SK-MEL-5 (cell line): Measurements from ENCODE around the gene FADS2. TPM values are rescaled to one million over a fixed set of nuclear protein-coding genes. Genes with fewer than 3 reads are reported as not detected.

Source experiments
- DNase-seq: peaks from one replicate; pipeline ENCODE4 v3.0.0-alpha.2; 2016; ENCODE audit warnings: low read depth, low spot score
- in situ Hi-C: cut with HindIII; loops from 2 replicates; pipeline ENCODE4 v1.10.0; 2016; ENCODE audit warnings: low sequenced_read_pairs, high pct_unique_total_duplicates, low pct_unique_long_range_greater_than_20kb
- total RNA-seq: library from RNA; depleted of rRNA; stranded (reverse); fragments of >200 nt; shearing (Covaris generic); gene quantifications from 2 replicates; pipeline ENCODE4 v1.2.3, GENCODE V29; 2014

Gene FADS2
- total RNA-seq, 1 experiment from 2014 or later, result 0.45 TPM

DNA sequence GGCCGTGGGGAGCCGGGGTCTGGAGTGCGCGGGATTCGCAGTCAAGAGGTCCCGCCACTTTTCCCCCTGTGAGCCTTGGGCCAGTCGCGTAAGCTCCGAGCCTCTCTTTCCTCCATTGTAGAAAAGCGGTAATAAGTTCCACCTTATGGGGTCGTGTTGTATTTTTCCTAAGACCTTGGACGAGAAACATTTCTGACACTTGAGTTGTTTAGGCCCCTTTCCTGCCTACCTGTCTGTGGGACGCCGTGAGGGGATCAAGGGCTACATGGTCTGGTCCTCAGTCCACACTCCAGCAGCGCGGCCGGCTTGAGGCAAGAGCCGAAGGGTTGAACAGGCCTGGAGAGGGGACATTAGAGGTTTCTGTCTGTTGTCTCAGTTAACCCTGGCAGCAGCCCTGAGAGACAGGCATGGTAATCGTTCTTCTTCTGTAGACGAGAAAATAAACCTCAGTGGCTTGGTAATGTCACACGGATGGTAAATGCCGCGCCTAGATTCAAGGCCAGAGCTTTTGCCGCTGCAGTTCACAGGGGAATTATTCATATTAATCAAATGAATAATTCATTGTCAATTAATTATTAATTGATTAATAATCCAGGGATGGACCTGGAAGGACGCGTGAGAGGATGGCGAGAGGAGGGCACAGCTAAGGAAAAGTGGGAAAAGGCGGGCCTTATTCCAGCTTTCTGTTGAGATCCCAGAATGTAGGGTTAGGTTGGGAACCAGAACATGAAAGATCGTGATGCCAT, 34.8 kb upstream of the FADS2 start:
- no peak for DNase-seq
- in situ Hi-C loops, result no loop called here

DNA sequence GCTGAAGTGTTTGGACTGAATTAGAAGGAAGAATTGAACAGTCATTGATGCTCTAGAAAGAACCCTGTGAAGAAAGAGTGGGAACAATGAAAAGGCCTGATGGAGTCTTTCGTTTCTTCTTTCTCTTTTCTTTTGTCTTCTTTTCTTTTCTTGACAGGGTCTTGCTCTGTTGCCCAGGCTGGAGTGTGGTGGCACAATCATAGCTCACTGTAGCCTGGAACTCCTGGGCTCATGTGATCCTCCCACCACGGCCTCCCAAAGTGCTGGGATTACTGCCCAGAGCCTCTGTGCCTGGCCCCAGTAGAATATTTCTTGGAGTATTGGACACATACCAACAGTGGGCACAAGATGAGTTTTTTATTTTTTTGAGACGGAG, 34.3 kb upstream of the FADS2 start:
- in situ Hi-C loops, result no loop called here

DNA sequence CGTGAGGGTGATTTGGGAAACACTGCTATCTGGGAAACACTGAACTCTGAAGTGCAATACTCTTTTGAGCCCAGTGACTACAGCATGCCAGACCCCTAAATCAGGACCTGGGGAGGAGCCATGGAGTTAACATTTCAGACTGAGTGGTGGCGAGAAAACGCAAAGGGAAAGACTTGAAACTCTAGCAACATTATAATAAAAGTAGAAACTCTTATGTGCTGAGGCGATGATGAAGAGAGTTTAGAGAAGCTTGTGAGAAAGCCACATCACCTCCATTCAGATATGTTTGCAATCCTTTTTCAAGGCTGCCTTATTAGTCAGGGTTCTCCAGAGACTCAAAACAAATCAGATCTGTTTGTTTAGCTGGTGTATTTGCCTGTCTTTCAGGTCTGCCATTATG, 33.5 kb upstream of the FADS2 start:
- no peak for DNase-seq
- in situ Hi-C loops, result no loop called here

More for the DNA sequence above, 34.3 kb upstream of the FADS2 start:
- no peak for DNase-seq

GRCh38 chr11:61795459-61795858, 32.6 kb upstream of the FADS2 start:
- in situ Hi-C loops, result no loop called here
- DNase-seq, result no peak

DNA sequence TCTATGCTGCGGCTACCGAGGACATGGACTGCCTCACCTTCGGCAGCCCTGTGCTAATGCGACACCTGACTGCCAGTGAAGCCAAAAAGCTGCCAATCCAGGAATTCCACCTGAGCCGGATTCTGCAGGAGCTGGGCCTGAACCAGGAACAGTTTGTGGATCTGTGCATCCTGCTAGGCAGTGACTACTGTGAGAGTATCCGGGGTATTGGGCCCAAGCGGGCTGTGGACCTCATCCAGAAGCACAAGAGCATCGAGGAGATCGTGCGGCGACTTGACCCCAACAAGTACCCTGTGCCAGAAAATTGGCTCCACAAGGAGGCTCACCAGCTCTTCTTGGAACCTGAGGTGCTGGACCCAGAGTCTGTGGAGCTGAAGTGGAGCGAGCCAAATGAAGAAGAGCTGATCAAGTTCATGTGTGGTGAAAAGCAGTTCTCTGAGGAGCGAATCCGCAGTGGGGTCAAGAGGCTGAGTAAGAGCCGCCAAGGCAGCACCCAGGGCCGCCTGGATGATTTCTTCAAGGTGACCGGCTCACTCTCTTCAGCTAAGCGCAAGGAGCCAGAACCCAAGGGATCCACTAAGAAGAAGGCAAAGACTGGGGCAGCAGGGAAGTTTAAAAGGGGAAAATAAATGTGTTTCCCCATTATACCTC, 32.1 kb upstream of the FADS2 start:
- no peak for DNase-seq
- in situ Hi-C loops, result no loop called here

- peak; percentile 77 for DNase-seq
- in situ Hi-C loops, result no loop called here
These were observed 30.7 kb upstream of the FADS2 start for GRCh38 chr11:61797263-61797944.

DNA sequence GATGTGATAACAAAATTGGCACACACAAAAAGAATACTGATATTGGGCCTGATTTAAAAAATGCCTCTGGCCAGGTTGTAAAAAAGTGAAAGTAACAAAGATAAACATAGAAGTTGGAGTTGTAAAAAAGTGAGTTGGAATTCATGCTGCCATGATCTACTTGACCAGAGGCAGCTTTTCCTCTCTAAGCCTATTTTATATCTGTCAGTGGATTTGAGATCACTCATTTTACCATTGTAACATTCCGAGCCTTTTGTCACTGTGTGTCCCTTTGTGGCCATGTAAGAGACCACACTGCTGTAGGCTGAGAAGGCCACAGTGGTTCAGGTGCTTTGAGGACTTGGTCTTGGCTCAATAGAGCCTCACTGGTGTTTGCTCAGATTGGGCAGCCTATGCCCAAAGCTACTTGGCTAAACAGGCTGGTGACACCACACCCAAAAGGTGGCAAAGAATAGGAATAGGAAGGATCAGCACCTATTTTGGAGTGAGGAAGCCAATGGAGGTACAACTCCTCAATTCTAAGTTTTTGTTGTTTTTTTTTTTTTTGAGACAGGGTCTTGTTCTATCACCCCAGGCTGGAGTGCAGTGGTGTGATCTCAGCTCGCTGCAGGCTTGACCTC, 28.3 kb upstream of the FADS2 start:
- no peak for DNase-seq
- in situ Hi-C loops, result no loop called here

GRCh38 chr11:61800331-61801281, 27.5 kb upstream of the FADS2 start:
- no peak for DNase-seq
- in situ Hi-C loops, result no loop called here

- DNase-seq, result no peak
- in situ Hi-C loops, result no loop called here
These were observed 25.5 kb upstream of the FADS2 start for GRCh38 chr11:61802605-61803004.

DNA sequence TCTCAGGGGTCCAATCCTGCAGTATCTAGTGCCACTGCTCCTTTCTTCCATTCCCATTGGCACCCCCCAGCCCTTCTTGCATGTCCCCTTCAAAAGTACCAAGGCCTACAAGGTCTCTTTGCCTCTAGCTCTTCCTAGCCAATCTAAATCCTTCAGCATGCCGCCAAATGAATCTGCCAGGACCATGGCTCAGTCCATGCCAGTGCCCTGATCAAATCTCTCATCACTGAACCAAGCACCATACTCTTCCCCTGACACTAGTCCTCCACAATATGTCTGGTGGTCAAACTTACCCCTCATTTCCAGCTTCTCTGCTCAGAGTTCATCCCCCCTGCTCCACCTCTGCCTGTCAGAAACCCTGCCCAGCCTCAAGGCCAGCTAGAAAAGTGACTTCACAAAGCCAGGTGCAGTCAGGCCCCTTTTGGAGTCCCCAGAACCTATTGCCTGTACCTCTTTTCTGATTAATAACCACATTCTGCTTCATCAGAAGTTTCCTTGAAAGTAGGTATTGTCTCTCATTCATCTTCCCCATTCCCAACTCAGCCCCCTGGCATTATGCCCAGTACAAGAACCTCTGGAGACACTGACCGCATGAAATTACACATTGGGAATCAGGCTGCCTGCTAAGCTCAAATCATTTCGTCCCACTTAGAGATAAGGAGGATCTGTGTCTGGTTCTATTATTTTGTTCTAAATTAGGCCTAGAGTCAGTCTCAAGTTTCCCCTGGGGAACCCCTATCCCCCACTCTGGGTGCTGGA, 24.0 kb upstream of the FADS2 start:
- in situ Hi-C loops, result no loop called here
- peak; percentile 37 for DNase-seq

DNA sequence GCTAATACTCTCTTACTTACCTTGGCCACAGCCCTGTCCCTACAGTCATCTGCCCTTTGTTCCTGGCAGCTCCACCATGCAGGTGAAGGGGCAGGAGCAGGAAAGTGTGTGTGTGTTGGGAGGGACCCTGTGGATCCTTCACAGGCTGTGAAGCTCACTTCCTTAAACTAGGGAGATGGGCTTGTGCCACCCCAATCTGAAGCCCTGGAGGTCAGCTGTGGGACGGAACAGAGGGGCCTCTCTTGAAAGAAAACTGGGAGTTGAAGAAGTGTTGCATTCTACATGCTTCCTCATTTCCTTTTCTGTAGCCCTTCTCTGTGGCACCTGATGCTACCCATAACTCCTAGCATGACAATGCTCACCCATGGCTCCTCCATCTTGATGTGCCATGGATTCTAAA, 23.0 kb upstream of the FADS2 start:
- DNase-seq, result no peak
- in situ Hi-C loops, result no loop called here

DNA sequence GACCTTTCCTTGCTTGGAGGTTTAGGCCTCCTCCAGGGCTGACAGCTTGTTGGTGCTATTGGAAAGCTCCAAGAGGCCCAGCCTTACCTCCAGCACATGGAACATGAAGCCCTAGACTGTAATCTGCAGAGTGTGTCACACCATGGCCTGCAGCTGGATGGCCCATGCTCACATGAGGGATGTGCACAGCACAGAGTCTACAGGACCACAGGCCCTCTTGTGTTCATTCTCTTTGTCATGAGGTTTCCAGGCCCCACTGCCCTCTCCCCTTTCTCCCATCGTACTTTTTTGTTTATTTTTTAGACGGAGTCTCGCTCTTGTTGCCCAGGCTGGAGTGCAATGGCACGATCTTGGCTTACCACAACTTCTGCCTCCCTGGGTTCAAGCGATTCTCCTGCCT, 21.3 kb upstream of the FADS2 start:
- no peak for DNase-seq
- in situ Hi-C loops, result no loop called here

- DNase-seq, result no peak
- in situ Hi-C loops, result no loop called here
These were observed 17.4 kb upstream of the FADS2 start for GRCh38 chr11:61810671-61811175.

- in situ Hi-C loops, result no loop called here
- DNase-seq, result no peak
These were observed 16.3 kb upstream of the FADS2 start for GRCh38 chr11:61811831-61812230.

GRCh38 chr11:61812736-61813411, 15.2 kb upstream of the FADS2 start:
- in situ Hi-C loops, result no loop called here
- no peak for DNase-seq
